ENCODE measurements around the gene ZNF593.

The ZNF593 gene

DNA sequence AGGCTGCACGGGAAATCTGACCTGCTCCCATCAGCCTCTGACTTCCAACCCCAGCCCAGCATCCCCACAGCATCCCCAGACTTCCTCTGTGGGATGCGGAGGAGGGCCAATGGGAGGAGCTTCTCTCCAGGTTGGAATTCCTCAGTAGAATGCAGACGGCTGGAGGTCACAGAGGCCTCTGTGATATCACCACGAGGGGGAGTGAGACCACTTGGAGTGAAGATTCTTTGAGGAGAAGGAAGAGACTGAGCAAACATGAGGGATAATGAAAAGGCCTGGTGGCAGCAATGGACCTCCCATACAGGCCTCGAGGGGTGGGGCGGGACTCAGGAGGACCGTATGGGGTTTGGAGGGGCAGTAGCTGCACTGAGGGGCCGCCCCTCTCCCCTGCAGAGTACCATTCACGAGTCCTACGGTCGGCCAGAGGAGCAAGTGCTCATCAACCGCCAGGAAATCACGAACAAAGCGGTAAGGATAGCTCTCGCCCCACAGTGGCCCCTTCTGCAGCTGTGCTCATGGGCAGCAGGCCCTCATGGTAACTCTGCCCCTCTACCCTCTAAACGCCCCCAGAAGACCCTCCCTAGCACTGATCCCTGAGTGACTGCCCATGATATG is 20.8 kb downstream of the ZNF593 start, which contains the start of gene CATSPER4:
TSS of gene CATSPER4 (plus strand) at position 230 of the 615 bp plus-strand sequence. CDS start at position 256, 26 bp downstream.
- TF ChIP-seq GATA2 (IDR thresholded peaks at IDR 0.05; ENCODE audit: low read depth, low read length) (no peak), GATA3 (IDR thresholded peaks at IDR 0.05; ENCODE audit: low read depth, low read length) (no peak)

DNA sequence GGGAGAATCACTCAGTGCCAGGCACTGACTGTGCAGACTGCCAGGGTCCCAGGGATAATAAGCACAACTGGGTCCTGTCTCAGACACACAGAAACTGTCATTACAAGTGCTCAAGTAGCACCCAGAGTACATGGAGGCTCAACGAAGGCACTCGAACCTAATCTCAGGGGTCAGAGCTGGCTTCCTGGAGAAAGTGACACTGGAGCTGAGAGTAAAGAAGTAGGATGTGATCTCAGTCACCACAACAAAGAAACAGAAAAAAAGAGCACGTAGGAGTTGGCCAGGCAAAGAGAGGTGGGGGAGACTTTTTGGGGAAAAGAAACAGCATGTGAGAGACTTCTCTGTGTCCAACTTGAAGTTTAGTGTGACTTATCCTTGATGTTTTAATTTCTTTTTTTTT is 22.0 kb downstream of the ZNF593 start:
- TF ChIP-seq GATA2 (IDR thresholded peaks at IDR 0.05; ENCODE audit: low read depth, low read length) (no peak), GATA3 (IDR thresholded peaks at IDR 0.05; ENCODE audit: low read depth, low read length) (no peak)

DNA sequence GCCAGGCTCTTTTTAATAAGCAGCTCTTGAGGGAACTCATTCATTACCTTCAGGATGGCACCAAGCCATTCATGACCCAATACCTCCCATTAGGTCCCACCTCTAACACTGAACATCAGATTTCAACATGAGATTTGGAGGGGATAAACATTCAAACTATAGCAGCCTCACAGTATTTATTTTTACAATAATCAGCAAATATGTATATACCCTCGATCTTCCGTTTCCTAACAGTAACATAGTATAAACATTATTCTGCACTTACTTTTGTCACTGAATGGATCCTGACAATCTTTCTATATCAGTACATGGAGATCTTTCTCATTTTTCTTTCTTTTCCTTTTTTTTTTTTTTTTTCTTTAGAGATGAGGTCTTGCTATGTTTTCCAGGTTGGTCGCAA is 26.1 kb downstream of the ZNF593 start:
- TF ChIP-seq GATA2 (IDR thresholded peaks at IDR 0.05; ENCODE audit: low read depth, low read length) (no peak), GATA3 (IDR thresholded peaks at IDR 0.05; ENCODE audit: low read depth, low read length) (no peak)

DNA sequence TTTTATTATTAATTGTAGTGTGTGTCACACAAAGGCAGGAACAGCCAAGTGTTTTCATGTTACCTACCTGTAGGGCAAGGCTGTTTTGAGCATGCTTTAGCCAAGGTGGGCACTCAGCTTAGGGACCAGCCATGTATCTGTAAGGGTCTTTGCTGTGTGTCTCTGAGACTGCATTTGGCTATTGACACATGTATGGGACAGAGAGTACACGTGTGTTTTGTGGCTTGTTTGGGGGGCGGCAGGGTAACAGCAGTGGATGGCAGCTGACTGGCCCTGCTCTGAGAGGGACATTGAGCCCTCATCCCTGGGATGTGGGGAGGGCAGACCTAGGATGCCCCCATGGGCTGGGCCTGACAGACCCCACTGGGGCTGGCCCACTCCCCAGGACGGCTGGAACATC is 27.6 kb downstream of the ZNF593 start:
- no peak for TF ChIP-seq GATA3 (IDR thresholded peaks at IDR 0.05; ENCODE audit: low read depth, low read length)
- TF ChIP-seq GATA2 (IDR thresholded peaks at IDR 0.05; ENCODE audit: low read depth, low read length) = no peak

DNA sequence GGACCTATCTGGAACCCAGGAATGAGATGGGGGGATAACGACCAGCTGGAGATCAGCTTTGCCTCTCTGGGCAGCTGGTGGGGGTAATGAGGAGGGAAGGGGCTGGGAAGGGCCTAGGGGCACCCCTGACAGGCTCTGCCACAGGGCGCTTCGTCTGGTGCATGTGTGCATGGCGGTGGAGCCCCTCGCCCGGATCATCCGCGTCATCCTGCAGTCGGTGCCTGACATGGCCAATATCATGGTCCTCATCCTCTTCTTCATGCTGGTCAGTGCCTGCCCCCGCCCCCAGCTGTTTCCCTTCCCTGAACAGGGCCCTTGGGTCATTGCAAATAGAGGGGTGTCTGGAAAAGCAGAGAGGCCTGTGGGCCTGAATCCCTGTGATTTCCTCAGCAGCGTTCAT is 28.1 kb downstream of the ZNF593 start:
- TF ChIP-seq GATA2 (IDR thresholded peaks at IDR 0.05; ENCODE audit: low read depth, low read length) (no peak), GATA3 (IDR thresholded peaks at IDR 0.05; ENCODE audit: low read depth, low read length) (no peak)

DNA sequence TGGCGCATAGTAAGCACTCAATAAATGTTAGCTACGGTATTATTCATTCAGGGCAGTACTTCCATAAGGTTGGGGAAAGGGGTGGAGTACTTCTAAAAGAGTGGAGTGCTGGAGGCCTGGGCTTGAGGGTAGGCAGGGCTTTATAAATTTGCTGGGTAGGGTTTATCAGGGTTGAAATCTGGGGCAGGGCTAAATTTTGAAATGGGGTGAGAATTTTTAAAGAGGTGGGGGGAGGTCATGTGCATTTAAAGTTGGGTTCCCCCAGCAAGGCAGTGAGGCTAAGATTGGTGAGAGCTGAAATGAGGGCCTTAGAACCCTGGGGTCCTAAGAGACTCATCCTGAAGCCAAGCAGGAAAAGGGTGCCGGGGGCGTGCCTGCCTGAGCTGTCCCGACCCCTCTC is 30.7 kb downstream of the ZNF593 start:
- no peak for TF ChIP-seq GATA2 (IDR thresholded peaks at IDR 0.05; ENCODE audit: low read depth, low read length)
- no peak for TF ChIP-seq GATA3 (IDR thresholded peaks at IDR 0.05; ENCODE audit: low read depth, low read length)

DNA sequence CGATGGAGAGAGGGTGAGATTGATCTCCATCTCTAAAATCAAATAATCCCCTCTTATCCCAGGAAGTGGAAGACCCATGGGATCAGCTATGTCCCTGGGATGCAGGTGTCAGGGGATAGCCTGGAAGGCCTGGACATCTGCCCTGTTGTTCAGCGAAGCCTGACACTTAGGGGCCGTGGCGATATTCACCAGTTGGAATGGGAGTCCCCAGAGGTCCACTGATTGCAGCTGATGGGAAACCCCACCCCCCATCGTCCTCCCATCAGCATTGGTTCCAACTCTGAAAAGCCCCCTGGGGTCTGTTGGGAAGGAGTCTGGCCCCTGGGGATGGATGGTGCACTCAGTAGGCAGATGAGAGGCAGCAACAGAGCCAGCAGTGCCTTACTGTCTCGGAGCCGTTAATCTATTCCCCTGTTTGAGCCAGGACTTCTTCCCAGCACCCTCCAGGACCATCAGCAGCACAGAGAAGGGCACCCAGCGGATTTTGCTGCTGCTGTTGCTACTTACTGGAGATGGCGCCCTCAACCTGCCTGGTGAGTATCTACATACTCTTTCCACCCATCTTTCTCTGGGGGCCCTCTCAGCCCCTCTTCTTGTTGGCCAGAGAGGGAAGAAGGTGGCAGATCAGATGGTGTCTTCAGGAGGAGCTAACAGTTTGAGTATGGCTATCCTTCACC is 34.1 kb downstream of the ZNF593 start:
- TF ChIP-seq GATA3 (IDR thresholded peaks at IDR 0.05; ENCODE audit: low read depth, low read length) (no peak), GATA2 (IDR thresholded peaks at IDR 0.05; ENCODE audit: low read depth, low read length) (no peak)

DNA sequence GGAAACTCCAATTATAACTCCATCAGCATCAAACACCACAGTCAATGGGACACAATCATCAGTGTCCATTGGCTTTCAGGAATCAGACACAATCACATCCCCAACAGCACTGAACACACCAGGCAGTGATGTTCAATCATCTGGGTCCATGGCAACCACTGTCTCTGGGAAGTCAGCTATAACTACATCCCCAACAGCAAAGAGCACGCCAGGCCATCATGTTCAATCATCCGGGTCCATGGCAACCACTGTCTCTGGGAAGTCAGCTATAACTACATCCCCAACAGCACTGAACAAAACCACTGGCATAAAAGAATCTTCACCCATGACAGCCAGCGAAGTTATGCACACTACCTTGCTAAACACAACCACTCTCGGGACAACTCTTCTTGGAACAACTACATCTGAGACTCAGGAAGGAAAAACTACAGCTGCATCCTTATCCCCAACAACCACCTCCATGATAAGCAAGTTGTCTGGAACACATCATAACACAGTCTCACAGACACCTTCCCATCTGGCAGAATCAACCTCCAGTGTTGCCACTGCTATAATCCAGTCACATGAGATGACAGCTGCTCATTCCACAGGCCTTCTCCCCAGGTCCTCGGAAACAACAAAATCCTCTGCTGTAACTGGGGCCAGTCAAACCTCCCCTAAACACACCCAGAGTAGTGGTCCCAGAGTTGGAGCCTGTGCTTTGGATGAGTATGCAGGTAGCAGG is 40.6 kb downstream of the ZNF593 start:
- no peak for TF ChIP-seq GATA3 (IDR thresholded peaks at IDR 0.05; ENCODE audit: low read depth, low read length)
- TF ChIP-seq GATA2 (IDR thresholded peaks at IDR 0.05; ENCODE audit: low read depth, low read length) = no peak

DNA sequence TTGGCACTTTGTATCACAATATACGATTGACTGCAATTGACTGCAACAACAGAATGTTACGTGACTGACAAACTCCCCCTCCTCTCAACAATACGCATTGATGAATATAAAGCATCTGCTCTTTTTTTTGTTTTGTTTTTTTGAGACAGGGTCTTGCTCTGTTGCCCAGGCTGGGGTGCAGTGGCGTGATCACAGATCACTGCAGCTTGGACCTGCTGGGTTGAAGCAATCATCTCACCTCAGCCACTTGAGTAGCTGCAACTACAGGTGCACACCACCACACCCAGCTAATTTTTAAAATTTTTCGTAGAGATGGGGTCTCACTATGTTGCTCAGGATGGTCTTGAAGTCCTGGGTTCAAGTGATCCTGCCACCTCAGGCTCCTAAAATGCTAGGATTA is 43.0 kb downstream of the ZNF593 start:
- no peak for TF ChIP-seq GATA2 (IDR thresholded peaks at IDR 0.05; ENCODE audit: low read depth, low read length)
- TF ChIP-seq GATA3 (IDR thresholded peaks at IDR 0.05; ENCODE audit: low read depth, low read length) = no peak

DNA sequence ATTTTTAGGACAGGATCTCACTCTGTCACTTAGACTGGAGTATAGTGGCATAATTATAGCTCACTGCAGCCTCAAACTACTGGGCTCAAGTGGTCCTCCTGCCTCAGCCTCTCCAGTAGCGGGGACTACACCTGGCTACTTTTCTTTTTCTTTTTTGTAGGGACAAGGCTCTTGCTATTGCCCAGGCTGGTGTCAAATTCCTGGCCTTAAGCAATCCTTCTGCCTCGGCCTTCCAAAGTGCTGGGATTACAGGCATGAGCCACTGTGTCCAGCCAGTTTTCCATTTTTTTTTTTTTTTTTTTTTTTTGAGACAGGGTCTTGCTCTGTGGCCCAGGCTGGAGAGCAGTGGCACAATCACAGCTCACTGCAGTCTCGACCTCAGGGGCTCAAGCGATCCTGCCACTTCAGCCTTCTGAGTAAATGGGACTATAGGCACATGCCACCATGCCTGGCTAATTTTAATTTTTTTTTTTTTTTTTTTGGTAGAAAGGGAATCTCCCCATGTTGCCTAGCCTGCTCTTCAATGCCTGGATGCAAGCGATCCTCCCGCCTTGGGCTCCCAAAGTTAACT is 43.7 kb downstream of the ZNF593 start:
- TF ChIP-seq GATA2 (IDR thresholded peaks at IDR 0.05; ENCODE audit: low read depth, low read length) (no peak), GATA3 (IDR thresholded peaks at IDR 0.05; ENCODE audit: low read depth, low read length) (no peak)

DNA sequence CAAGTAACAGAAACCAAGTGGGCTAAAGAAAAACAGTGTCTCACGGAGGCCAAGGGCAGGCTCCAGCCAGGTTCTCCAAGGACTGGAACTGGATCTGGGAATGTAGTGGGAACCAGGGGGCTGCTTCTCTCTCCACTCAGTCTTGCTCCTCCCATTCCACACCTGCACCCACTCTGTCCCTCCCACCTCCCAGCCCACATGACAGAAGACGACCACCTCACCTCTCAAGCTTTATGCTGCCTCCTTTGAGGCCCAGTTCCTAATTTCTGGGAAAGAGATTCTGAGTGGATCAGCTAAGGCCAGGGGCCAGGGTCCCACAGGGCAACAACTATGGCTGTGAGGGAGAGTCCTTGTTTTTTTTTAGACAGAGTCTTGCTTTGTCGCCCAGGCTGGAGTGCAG is 45.5 kb downstream of the ZNF593 start:
- no peak for TF ChIP-seq GATA2 (IDR thresholded peaks at IDR 0.05; ENCODE audit: low read depth, low read length)
- no peak for TF ChIP-seq GATA3 (IDR thresholded peaks at IDR 0.05; ENCODE audit: low read depth, low read length)

DNA sequence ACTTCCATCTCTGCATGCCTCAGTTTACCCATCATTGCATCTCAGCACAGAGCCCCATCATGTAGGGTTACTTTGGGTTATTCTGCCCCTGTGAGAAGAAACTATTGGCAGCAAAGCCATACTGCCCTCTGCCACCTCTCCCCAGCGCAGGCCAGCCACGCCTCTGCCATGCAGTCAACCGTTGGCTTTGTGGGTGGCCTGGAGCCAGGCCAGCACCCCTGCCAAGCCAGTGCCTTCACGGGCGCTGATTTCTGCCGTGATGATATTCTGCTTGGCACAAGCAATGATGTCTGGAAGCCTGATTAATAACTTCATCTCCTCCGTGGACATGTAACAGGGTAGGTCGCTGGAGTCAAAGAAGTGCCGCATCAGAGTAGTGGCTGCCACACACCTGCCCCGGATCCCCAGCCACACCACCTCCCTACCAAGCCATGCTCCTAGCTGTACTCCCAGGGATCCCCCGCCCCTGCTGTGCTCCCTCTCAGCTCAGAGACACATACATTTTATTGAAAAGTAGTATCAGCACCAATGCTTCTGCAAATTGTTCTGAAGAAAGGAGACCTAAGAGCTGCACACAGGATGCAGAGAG is 49.3 kb downstream of the ZNF593 start:
- TF ChIP-seq GATA2 (IDR thresholded peaks at IDR 0.05; ENCODE audit: low read depth, low read length) (no peak), GATA3 (IDR thresholded peaks at IDR 0.05; ENCODE audit: low read depth, low read length) (no peak)
